Fibroblast of villous mesenchyme (primary cell): ENCODE results near the gene PCGF5. TPM values are rescaled to one million over a fixed set of nuclear protein-coding genes. Genes with fewer than 3 reads are reported as not detected.
"Not testable (repeated sequence)": the region's sequence is repeated elsewhere in the genome, so short reads cannot be mapped to it uniquely, and the experiment has no call there.

Source experiments
- DNase-seq: peaks from one replicate; pipeline ENCODE4 v3.0.0-alpha.2; 2010; ENCODE audit warnings: low read depth
- H3K4me3 ChIP-seq: 2 replicates; pipeline ENCODE4 v1.5.1; 2011; ENCODE audit warnings: low read depth, mild to moderate bottlenecking, low read length
- CTCF ChIP-seq: IDR thresholded peaks from 2 replicates; pipeline ENCODE4 v1.5.1; 2012; ENCODE audit warnings: low read depth, mild to moderate bottlenecking, low read length; ENCODE audit not compliant: insufficient read depth
- total RNA-seq: library from RNA; depleted of rRNA; stranded (reverse); fragments of >200 nt; gene quantifications from 2 replicates; pipeline ENCODE4 v1.2.3, GENCODE V29; 2012

Gene PCGF5
- 26.4 and 29.4 TPM in 2 replicates for total RNA-seq

GRCh38 chr10:91220194-91220953, at the start of gene PCGF5:
PCGF5 (plus strand) TSS chr10:91220663; CDS start chr10:91222872, 2,209 bp downstream.
- TF ChIP-seq CTCF = peak; percentile 32
- DNase-seq = peak; percentile 93
- H3K4me3 ChIP-seq = peak within 1 kb of the TSS; percentile 90

- H3K4me3 ChIP-seq = no peak overlapping the region
- TF ChIP-seq CTCF = no peak
- DNase-seq = no peak
Observed at GRCh38 chr10:91171485-91171884, 49.0 kb upstream of the PCGF5 start.

- no peak for TF ChIP-seq CTCF
- no peak for DNase-seq
- no peak overlapping the region for H3K4me3 ChIP-seq
Observed at GRCh38 chr10:91172348-91172747, 48.1 kb upstream of the PCGF5 start.

- no peak for TF ChIP-seq CTCF
- peak; percentile 54 for DNase-seq
- no peak overlapping the region for H3K4me3 ChIP-seq
Observed at GRCh38 chr10:91185239-91185875, 35.1 kb upstream of the PCGF5 start.

- TF ChIP-seq CTCF = no peak
Observed at GRCh38 chr10:91187156-91187555, 33.3 kb upstream of the PCGF5 start.

GRCh38 chr10:91188010-91188409, 32.5 kb upstream of the PCGF5 start:
- not testable (repeated sequence) for H3K4me3 ChIP-seq, DNase-seq

More at GRCh38 chr10:91187156-91187555, 33.3 kb upstream of the PCGF5 start:
- no peak overlapping the region for H3K4me3 ChIP-seq
- no peak for DNase-seq

GRCh38 chr10:91188889-91189288, 31.6 kb upstream of the PCGF5 start:
- no peak for TF ChIP-seq CTCF
- H3K4me3 ChIP-seq = no peak overlapping the region
- no peak for DNase-seq
